NT2/D1 (cell line): ENCODE measurements around the gene VAMP2.

Experiments
- DNase-seq: peaks from one replicate; pipeline ENCODE4 v3.0.0-alpha.2; 2011; ENCODE audit warnings: low read depth, low spot score
- H3K27me3 ChIP-seq: 2 replicates; pipeline ENCODE4 v1.6.0; 2011; ENCODE audit warnings: mild to moderate bottlenecking; ENCODE audit not compliant: insufficient read length, insufficient read depth
- H3K36me3 ChIP-seq: 2 replicates; pipeline ENCODE4 v1.6.1; 2011; ENCODE audit warnings: mild to moderate bottlenecking, low read length, mixed read lengths; ENCODE audit not compliant: insufficient read depth, insufficient read length
- H3K4me1 ChIP-seq: 2 replicates; pipeline ENCODE4 v1.5.1; 2011; ENCODE audit not compliant: insufficient read depth, insufficient read length
- H3K4me3 ChIP-seq: 2 replicates; pipeline ENCODE4 v1.5.1; 2011; ENCODE audit warnings: low read depth; ENCODE audit not compliant: insufficient read length
- H3K9ac ChIP-seq: 2 replicates; pipeline ENCODE4 v1.6.0; 2011; ENCODE audit warnings: low read depth; ENCODE audit not compliant: insufficient read length
- H3K9me3 ChIP-seq: 2 replicates; pipeline ENCODE4 v1.5.1; 2011; ENCODE audit warnings: mild to moderate bottlenecking, low read length; ENCODE audit not compliant: insufficient read depth
- SUZ12 ChIP-seq: IDR thresholded peaks from 2 replicates; pipeline ENCODE4 v1.6.1; 2011; ENCODE audit not compliant: insufficient read length, insufficient read depth; ENCODE audit errors: extremely low read depth
- YY1 ChIP-seq: IDR thresholded peaks from 2 replicates; pipeline ENCODE4 v1.6.1; 2011; ENCODE audit not compliant: insufficient read length, insufficient read depth
- ZNF274 ChIP-seq: IDR thresholded peaks from 2 replicates; pipeline ENCODE4 v1.6.1; 2011; ENCODE audit warnings: mild to moderate bottlenecking, low read depth, low read length

The VAMP2 gene, protein sequence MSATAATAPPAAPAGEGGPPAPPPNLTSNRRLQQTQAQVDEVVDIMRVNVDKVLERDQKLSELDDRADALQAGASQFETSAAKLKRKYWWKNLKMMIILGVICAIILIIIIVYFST

DNA sequence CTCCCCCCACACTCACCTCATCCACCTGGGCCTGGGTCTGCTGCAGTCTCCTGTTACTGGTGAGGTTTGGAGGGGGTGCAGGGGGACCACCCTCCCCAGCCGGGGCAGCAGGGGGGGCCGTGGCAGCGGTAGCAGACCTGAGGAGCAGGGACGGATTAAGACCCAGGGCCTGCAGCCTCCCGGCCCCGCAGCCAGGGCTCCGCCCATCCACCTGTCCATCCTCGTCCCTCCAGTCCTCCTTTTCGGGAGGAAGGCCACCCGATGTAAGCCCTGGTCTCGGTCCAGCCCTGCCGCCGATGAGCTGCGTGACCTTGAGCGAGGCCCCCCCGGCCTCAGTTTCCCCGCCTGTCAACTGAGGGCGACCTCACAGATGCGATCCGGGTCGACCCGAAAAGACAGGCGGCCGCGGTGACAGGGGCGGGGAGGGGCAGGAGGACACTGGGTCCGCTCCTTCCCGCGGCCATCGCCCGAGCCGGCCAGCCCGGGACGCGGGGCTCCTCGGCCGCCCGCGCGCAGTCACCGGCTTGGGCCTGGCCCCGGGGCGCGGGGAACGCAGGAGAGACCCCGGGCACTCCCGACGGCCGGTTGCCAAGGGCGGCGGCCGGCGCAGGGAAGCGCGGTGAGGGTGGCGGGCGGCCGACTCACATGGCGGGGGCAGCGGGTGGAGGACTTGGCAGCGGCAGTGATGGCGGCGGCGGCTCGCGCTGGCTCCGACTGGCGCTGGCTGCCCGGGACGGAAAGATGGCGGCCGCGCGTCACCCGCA, at the start of gene VAMP2:
Gene VAMP2 (minus strand): TSS at position 716 of the 764 bp plus-strand sequence. CDS start 69 bp downstream, at position 647.
- H3K4me1 ChIP-seq: peaks cover 18% of the 10 kb centered on the region
- peak within 1 kb of the TSS; percentile 94 for H3K9ac ChIP-seq
- no peaks in the 10 kb centered on the region for H3K9me3 ChIP-seq
- DNase-seq: no peak
- peaks cover 27% of the 10 kb centered on the region for H3K36me3 ChIP-seq
- TF ChIP-seq SUZ12: no peak
- peak; percentile 61 for TF ChIP-seq YY1
- H3K27me3 ChIP-seq: no peaks in the 10 kb centered on the region
- peak within 1 kb of the TSS; percentile 87 for H3K4me3 ChIP-seq

DNA sequence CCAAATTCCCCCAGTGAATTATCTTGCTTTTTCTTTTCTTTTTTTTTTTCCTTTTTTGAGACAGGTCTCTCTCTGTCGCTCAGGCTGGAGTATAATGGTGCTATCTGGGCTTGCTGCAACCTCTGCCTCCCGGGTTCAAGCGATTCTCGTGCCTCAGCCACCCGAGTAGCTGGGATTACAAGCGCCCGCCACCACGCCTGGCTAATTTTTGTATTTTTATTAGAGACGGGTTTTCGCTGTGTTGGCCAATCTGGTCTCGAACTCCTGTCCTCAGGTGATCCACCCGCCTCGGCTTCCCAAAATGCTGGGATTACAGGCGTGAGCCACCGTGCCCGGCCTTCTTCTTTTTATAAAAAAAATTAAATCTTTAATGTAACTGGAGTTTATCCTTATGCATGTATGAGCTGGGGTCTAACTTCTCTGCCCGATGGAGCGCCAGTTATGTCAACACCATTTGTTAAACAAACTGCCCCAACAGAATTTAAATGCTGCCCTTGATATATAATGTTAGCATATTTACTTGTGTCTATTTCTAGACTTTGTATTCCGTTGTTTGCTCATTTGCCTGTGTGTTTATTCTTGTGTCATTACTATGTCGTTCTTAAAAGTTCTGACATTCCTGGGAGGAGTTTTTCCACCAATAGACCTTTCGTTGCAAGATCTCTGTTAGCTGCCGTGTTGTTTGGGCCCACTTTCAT, 48.2 kb upstream of the VAMP2 start:
- Histone ChIP-seq H3K27me3 (no peaks in the 10 kb centered on the region), H3K4me1 (peaks cover 6% of the 10 kb centered on the region), H3K9ac (no peak overlapping the region), H3K4me3 (peak overlapping the region; percentile 96), H3K36me3 (peaks cover 30% of the 10 kb centered on the region), H3K9me3 (no peaks in the 10 kb centered on the region)
- DNase-seq: no peak
- TF ChIP-seq YY1 (no peak), SUZ12 (no peak), ZNF274 (no peak)

DNA sequence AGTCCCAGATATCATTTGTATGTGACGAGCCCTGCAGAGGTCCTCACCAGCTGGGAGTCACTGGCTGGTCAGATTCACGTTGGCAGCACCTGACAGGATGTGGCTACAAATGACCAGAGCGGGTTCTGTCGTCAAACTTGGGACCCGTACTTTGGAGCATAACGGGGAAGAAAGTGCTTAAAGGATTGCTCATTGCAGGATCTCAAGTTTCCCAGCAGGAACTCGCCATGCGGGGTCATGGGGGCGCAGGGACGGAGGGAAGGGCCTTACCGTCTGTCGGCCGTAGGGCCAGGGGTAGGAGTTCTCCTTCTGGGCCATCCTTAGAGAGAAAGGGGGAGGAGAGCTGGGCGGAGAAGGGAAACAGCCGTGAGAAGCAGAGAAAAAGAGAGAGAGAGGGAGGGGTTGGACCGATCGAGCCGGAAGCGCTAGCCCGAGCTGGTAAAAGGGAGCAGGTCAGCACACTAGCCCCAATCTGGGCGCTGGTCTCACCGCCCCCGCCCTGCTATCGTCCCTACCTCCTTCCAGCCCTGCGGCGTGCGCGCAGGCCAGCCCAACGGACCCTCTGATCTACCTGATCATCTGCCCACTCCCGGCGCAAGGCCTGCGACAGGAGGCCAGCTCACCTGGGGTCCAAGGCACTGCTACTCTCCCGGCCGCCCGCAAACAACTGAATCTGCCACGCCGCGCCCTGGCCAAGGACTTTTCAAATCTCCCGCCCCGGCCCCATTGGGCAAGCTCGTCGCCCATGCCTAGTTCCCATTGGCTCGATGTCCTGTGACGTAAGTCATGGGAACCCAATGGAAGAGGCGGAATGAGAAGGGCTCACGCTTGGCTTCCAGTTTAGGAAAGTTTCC, 47.4 kb upstream of the VAMP2 start, which contains the start of gene AURKB:
Gene AURKB (minus strand): TSS at position 669 of the 854 bp plus-strand sequence. CDS start 351 bp downstream, at position 318.
- Histone ChIP-seq H3K36me3 (peaks cover 38% of the 10 kb centered on the region), H3K9me3 (no peaks in the 10 kb centered on the region), H3K4me1 (peaks cover 6% of the 10 kb centered on the region), H3K27me3 (no peaks in the 10 kb centered on the region), H3K9ac (peak within 1 kb of the TSS; percentile 94), H3K4me3 (peak within 1 kb of the TSS; percentile 96)
- TF ChIP-seq YY1 (no peak), ZNF274 (no peak), SUZ12 (no peak)
- no peak for DNase-seq

DNA sequence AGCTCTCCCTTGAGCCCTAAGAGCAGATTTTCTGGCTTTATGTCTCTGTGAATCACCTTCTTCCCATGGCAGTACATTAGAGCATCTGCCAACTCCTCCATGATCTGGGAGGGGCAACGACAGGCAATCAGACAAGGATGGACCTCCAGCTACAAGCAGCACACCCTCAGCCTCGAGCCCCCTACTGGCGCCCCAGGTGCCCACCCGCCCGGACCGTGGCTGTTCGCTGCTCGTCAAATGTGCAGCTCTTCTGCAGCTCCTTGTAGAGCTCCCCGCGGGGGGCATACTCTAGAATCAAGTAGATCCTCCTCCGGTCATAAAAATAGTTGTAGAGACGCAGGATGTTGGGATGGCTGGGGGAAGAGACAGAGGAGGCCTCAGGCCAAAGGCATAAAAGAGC, 43.8 kb upstream of the VAMP2 start:
- Histone ChIP-seq H3K9me3 (no peaks in the 10 kb centered on the region), H3K36me3 (peaks cover 62% of the 10 kb centered on the region), H3K4me3 (no peak overlapping the region), H3K9ac (no peak overlapping the region), H3K4me1 (peaks cover 4% of the 10 kb centered on the region), H3K27me3 (no peaks in the 10 kb centered on the region)
- no peak for DNase-seq
- TF ChIP-seq ZNF274 (no peak), SUZ12 (no peak), YY1 (no peak)

DNA sequence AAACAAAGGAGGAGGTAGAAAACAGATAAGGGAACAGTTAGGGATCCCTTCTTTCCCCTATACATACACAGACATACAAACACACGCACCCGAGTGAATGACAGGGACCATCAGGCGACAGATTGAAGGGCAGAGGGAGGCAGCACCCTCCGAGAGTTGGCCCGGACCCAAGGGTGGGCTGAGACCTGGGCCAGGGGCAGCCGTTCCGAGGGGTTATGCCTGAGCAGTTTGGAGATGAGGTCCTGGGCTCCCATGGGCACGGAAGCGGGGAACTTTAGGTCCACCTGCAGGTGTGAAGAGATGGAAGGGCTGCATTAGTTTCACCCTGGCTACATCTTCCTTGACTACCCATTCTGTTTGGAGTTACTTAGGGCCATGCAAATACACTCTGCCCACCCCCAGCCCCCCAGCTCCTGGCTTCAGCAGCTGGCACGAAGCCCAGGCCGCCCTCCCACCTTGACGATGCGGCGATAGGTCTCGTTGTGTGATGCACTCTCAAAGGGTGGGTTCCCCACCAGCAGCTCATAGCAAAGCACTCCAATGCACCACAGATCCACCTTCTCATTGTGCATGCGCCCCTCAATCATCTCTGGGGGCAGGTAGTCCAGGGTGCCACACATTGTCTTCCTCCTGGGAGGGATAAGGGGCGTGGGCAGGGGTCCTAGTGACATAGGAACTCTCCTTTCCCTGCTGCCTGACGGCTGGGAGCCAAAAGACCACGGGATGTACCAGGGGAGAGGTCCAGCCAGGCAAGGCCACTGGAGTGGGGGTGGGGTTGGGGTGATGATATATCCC, 42.2 kb upstream of the VAMP2 start:
- Histone ChIP-seq H3K36me3 (peaks cover 71% of the 10 kb centered on the region), H3K27me3 (no peaks in the 10 kb centered on the region), H3K4me1 (peaks cover 4% of the 10 kb centered on the region), H3K9me3 (no peaks in the 10 kb centered on the region), H3K4me3 (no peak overlapping the region), H3K9ac (peak overlapping the region; percentile 10)
- no peak for TF ChIP-seq YY1
- TF ChIP-seq ZNF274: no peak
- no peak for TF ChIP-seq SUZ12
- DNase-seq: no peak

DNA sequence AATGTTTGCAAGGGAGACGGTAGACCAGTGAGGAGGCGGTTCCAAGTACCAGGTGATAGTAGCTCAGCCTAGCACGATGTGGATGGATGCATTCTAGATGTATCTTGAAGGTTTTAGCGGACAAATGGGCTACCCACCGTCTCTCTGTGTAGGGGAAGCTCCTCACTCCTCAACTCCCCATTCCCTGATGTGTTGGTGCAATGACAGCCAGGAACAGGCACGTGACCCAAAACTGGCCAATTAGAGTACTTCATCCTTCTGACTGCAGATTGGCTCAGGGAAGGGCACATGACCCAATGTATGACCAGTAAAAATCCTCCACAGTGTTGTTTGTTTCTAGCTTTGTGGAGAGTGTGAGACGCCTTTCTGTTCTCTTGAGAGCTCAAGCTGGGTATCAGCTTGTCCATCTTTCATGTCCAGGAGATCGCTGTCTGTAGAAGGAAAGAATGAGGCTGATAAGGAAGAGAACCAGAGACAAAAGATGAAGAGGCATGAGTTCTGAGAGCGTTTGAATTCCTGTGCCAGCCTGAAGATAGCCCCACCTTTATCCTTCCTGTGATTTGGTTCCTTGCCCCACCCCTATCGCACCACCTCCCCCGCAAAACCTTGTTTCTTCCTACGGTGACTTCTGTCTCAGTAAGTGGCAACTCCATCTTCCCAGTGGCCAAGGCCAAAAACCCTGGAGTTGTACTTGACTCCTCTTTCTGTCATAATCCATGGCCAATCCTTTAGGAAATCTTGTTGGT, 29.5 kb upstream of the VAMP2 start:
- H3K9ac ChIP-seq: no peak overlapping the region

More for the DNA sequence above, 29.5 kb upstream of the VAMP2 start:
- no peak for DNase-seq
- peaks cover 11% of the 10 kb centered on the region for H3K36me3 ChIP-seq
- no peak overlapping the region for H3K4me3 ChIP-seq
- no peak for TF ChIP-seq YY1
- no peak for TF ChIP-seq SUZ12
- TF ChIP-seq ZNF274: no peak
- peaks cover 9% of the 10 kb centered on the region for H3K27me3 ChIP-seq
- H3K9me3 ChIP-seq: no peaks in the 10 kb centered on the region
- peaks cover 10% of the 10 kb centered on the region for H3K4me1 ChIP-seq
